Epithelial cell of proximal tubule (primary cell): ENCODE measurements around the gene SMIM10L1. TPM values are rescaled to one million over a fixed set of nuclear protein-coding genes. Genes with fewer than 3 reads are reported as not detected.

ENCODE experiments used
- DNase-seq: peaks from one replicate; pipeline ENCODE4 v3.0.0-alpha.2; 2011; ENCODE audit warnings: low read depth
- H3K4me3 ChIP-seq: 2 replicates; pipeline ENCODE4 v1.5.1; 2011; ENCODE audit warnings: low read depth, mild to moderate bottlenecking, low read length
- total RNA-seq: library from RNA; depleted of rRNA; stranded (reverse); fragments of >200 nt; gene quantifications from 2 replicates; pipeline ENCODE4 v1.2.3, GENCODE V29; 2015
- TF ChIP-seq, protein P1 (sequence below): conservative IDR thresholded peaks from 2 replicates; pipeline ENCODE4 v1.5.1; 2012; ENCODE audit warnings: low read depth, mild to moderate bottlenecking, low read length

The SMIM10L1 gene
- total RNA-seq, 1 donor from 2014 or later, result 7.8 TPM

DNA sequence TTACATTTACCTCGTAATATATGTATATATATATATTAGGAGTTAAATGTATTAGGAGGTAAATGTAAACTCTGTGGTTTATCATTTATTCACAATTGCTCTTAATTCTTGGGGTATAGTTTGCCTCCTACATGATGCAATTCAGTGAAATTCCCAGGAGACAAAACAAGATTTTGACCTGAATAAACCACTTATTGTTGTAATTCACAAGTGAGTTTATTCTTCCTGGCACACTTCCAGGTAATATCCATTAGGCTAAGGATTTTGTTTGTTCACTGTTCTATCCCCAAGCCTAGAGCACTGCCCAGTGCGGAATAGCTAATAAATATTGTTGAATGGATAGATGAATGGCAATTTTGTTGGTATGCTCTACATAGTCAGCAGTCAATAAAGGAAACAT is 3.0 kb downstream of the SMIM10L1 start:
- no peak overlapping the region for H3K4me3 ChIP-seq
- DNase-seq, result no peak
- TF ChIP-seq, protein P1, sequence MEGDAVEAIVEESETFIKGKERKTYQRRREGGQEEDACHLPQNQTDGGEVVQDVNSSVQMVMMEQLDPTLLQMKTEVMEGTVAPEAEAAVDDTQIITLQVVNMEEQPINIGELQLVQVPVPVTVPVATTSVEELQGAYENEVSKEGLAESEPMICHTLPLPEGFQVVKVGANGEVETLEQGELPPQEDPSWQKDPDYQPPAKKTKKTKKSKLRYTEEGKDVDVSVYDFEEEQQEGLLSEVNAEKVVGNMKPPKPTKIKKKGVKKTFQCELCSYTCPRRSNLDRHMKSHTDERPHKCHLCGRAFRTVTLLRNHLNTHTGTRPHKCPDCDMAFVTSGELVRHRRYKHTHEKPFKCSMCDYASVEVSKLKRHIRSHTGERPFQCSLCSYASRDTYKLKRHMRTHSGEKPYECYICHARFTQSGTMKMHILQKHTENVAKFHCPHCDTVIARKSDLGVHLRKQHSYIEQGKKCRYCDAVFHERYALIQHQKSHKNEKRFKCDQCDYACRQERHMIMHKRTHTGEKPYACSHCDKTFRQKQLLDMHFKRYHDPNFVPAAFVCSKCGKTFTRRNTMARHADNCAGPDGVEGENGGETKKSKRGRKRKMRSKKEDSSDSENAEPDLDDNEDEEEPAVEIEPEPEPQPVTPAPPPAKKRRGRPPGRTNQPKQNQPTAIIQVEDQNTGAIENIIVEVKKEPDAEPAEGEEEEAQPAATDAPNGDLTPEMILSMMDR, result no peak

DNA sequence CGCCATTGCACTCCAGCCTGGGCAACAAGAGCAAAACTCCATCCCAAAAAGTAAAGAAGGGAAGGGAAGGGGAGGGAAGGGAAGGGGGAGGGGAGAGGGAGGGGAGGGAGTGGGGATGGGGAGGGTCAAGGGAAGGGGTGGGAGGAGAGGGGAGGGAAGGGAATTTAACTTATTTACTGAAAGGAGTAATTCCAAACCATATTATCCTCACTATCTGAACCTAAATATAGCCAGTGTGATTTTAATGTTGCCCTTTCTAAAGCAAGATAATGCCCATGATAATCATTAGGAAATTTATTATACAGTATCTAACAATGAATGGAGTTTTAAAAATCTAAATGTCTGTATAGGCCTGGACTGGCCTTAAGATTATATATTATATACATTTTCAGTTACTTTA is 7.3 kb downstream of the SMIM10L1 start:
- no peak overlapping the region for H3K4me3 ChIP-seq
- no peak for DNase-seq
- TF ChIP-seq, protein P1, result no peak

DNA sequence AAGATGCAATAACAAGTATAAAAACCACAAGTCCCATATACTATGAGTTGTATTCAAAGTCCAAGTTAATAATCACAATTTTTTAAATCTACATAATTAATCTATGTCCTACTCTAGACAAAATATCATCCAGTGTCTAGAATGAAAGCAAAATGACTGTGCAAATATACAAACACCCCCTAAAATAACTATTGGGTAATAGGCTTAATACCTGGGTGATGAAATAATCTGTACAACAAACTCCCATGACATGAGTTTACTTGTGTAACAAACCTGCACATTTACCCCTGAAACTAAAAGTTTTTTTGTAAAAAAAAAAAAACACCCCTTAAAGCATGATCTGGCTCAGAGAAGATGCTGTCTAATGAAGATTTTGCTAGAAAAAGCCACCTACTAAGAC is 11.5 kb downstream of the SMIM10L1 start:
- no peak for DNase-seq
- no peak overlapping the region for H3K4me3 ChIP-seq
- TF ChIP-seq, protein P1, result no peak

DNA sequence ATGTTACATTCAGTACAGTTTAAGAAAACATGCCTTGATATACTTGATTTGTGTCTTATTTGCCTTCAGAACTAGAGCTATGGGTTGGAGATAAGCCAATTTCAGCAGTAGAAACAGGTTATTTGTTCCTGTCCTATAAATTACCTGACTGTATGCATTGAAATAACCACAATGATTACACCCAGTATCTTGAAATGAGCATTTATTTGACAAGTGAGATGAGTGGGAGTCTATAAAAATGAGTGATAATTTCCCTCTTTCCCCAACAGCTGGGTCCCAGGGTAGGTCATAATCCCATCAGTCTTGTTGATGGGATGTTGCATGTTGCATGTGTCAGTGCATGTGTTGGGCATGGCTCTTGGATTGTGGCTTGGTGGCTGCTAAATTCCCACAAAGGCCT is 12.0 kb downstream of the SMIM10L1 start:
- H3K4me3 ChIP-seq, result no peak overlapping the region
- DNase-seq, result no peak
- TF ChIP-seq, protein P1, result no peak

DNA sequence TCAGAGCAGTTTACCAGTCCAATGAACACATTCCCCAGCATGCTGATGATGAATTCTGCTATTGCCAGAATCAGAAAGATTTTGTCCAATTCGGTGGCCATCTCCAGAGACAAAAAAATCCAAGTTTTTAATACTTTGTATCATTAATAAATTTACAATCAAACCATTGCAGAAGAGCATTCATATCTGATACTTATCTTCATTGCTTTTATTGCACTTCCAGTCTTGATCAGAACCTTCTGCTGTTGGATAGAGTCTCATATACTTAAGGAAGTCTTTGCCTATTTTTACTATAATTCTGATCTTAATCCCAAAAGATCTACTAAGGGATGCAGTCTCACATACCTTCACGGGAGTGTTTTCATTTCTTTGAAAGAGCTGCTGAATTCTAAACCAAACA is 15.8 kb downstream of the SMIM10L1 start, which contains the start of gene TAS2R42:
Gene TAS2R42 (minus strand): TSS at position 101 of the 400 bp plus-strand sequence. CDS start 0 bp downstream, at position 101.
- no peak for DNase-seq
- TF ChIP-seq, protein P1, result no peak
- no peak within 1 kb of the TSS for H3K4me3 ChIP-seq

DNA sequence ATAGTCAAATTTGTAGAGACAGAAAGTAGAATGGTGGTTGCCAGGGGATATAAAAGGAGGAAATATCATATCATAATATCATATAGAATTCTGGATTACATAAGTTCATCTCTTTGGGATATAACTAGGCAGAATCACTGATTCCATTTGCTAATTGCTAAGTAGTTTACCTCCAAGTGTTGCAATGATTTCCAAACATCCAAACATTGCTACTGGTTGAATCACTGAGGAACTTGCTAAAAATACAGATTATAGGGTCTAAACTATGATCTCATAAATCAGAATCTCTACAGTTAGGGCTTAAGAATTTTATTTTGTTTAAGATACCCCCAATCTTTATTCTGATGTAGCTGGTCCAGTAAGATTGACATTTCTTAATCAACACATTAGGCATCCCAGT is 31.8 kb downstream of the SMIM10L1 start:
- DNase-seq, result no peak
- TF ChIP-seq, protein P1, result no peak

DNA sequence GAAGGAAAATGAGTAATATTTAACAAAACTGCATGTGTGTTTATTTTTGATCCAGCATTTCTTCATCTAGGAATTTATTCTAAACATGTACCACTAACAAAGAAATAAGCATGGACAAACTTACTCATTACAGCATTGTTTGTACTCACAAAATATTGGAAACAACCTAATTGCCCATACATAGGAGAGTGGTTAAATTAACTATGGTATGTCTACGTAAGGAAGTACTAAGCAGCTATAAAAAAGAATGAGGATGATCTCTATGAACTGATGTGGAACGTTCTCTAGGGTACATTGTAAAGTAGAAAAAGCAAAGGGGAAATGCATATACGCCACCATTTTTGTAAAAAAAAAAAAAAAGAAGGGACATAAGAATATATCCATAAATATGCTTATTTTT is 33.2 kb downstream of the SMIM10L1 start:
- TF ChIP-seq, protein P1, result no peak
- no peak for DNase-seq
- no peak overlapping the region for H3K4me3 ChIP-seq

More for the DNA sequence above, 31.8 kb downstream of the SMIM10L1 start:
- H3K4me3 ChIP-seq, result no peak overlapping the region
